HG02870 (cell line): Measurements from ENCODE around the gene PPP1R9A.
A peak's percentile ranks its signal among the peaks of the same experiment; 100 is the strongest.

Source experiments
- ATAC-seq: cut with Tn5 transposase; IDR thresholded peaks from one replicate; pipeline ENCODE4 v1.9.1; 2021; ENCODE audit warnings: mild to moderate bottlenecking, moderate library complexity; ENCODE audit not compliant: unreplicated experiment

Gene PPP1R9A

GRCh38 chr7:95311389-95311788, 404.0 kb downstream of the PPP1R9A start:
- ATAC-seq, result no peak

GRCh38 chr7:95312561-95312960, 405.2 kb downstream of the PPP1R9A start:
- no peak for ATAC-seq

- peak; percentile 81 for ATAC-seq
Measured at GRCh38 chr7:95316588-95316987, 409.2 kb downstream of the PPP1R9A start.

- ATAC-seq, result no peak
Measured at GRCh38 chr7:95317546-95317945, 410.2 kb downstream of the PPP1R9A start.

- no peak for ATAC-seq
Measured at GRCh38 chr7:95317966-95318365, 410.6 kb downstream of the PPP1R9A start.

- ATAC-seq, result no peak
Measured at GRCh38 chr7:95318501-95319100, 411.2 kb downstream of the PPP1R9A start.

GRCh38 chr7:95319570-95319969, 412.2 kb downstream of the PPP1R9A start:
- ATAC-seq, result no peak

GRCh38 chr7:95320651-95321050, 413.3 kb downstream of the PPP1R9A start:
- no peak for ATAC-seq

- ATAC-seq, result no peak
Measured at GRCh38 chr7:95321720-95322119, 414.3 kb downstream of the PPP1R9A start.

GRCh38 chr7:95322396-95322795, 415.0 kb downstream of the PPP1R9A start:
- ATAC-seq, result no peak

- ATAC-seq, result no peak
Measured at GRCh38 chr7:95322854-95323253, 415.5 kb downstream of the PPP1R9A start.

GRCh38 chr7:95323410-95324129, 416.2 kb downstream of the PPP1R9A start:
- no peak for ATAC-seq

- no peak for ATAC-seq
Measured at GRCh38 chr7:95324431-95324830, 417.0 kb downstream of the PPP1R9A start, which contains the start of gene PON1. PON1 (minus strand) TSS chr7:95324532; CDS start chr7:95324475, 57 bp downstream.

- no peak for ATAC-seq
Measured at GRCh38 chr7:95327356-95327755, 420.0 kb downstream of the PPP1R9A start.

- peak; percentile 97 for ATAC-seq
Measured at GRCh38 chr7:95330204-95330960, 423.0 kb downstream of the PPP1R9A start.

- peak; percentile 18 for ATAC-seq
Measured at GRCh38 chr7:95330961-95331337, 423.6 kb downstream of the PPP1R9A start.

GRCh38 chr7:95334447-95334846, 427.1 kb downstream of the PPP1R9A start:
- no peak for ATAC-seq

GRCh38 chr7:95335093-95335492, 427.7 kb downstream of the PPP1R9A start:
- no peak for ATAC-seq

GRCh38 chr7:95338832-95339231, 431.4 kb downstream of the PPP1R9A start:
- ATAC-seq, result no peak

GRCh38 chr7:95340491-95340890, 433.1 kb downstream of the PPP1R9A start:
- ATAC-seq, result no peak

- no peak for ATAC-seq
Measured at GRCh38 chr7:95342029-95342428, 434.6 kb downstream of the PPP1R9A start.
